Measurements from ENCODE around the gene COL25A1. TPM values are rescaled to one million over a fixed set of nuclear protein-coding genes. Genes with fewer than 3 reads are reported as not detected.
"Not testable (repeated sequence)": the region's sequence is repeated elsewhere in the genome, so short reads cannot be mapped to it uniquely, and the experiment has no call there.

Gene COL25A1
- total RNA-seq, 1 donor from 2014 or later = 0.68 TPM

- no peak for DNase-seq
These were observed 354.9 kb downstream of the COL25A1 start for GRCh38 chr4:108947526-108947925.

GRCh38 chr4:108946237-108946636, 356.2 kb downstream of the COL25A1 start:
- no peak for DNase-seq

GRCh38 chr4:108943976-108944591, 358.4 kb downstream of the COL25A1 start:
- DNase-seq = no peak

DNA sequence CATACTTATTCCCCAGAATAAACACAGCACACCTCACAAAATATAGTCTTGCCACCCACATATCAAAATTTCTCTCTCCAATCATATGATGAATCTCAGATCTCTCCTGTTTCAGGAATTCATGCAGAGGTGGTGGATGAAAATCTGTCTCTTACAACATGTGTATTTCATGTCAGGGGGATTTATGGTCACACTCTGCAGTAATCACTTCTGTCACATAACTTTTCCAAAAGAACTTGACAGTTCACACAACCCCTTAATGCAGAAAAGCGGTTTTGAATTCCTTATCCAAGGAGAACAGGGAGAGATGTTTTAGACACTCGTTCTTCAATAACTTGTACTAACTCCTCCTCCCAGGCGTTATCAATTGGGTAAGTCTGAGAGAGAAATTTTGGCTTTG, 359.1 kb downstream of the COL25A1 start:
- DNase-seq = no peak

- no peak for DNase-seq
These were observed 360.5 kb downstream of the COL25A1 start for GRCh38 chr4:108941904-108942430.

GRCh38 chr4:108940634-108941033, 361.8 kb downstream of the COL25A1 start:
- no peak for DNase-seq

DNA sequence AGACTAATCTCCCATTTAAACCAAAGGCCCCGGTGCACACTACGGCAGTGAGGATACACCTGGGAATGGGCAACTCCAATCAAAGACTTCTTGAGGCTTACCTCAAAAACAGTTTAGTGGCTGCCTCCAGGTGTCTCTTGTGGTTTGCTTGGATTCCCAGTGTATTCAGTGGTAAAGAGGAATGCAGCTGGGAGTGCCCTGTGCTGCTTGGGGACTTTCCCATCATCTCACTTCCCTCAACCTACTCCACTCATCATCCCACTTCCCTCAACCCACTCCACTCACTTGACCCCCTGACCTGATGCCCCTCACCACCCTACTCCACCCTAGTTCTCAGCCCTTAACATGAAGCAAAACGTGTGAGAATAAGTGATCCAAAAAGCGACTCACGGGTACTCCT, 362.3 kb downstream of the COL25A1 start:
- DNase-seq = no peak

- no peak for DNase-seq
These were observed 365.4 kb downstream of the COL25A1 start for GRCh38 chr4:108937066-108937465.

DNA sequence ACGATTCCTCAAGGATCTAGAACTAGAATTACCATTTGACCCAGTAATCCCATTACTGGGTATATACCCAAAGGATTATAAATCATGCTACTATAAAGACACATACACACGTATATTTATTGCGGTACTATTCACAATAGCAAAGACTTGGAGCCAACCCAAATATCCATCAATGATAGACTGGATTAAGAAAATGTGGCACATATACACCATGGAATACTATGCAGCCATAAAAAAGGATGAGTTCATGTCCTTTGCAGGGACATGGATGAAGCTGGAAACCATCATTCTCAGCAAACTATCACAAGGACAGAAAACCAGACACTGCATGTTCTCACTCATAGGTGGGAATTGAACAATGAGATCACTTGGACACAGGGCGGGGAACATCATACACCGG, 368.5 kb downstream of the COL25A1 start:
- DNase-seq = not testable (repeated sequence)

DNA sequence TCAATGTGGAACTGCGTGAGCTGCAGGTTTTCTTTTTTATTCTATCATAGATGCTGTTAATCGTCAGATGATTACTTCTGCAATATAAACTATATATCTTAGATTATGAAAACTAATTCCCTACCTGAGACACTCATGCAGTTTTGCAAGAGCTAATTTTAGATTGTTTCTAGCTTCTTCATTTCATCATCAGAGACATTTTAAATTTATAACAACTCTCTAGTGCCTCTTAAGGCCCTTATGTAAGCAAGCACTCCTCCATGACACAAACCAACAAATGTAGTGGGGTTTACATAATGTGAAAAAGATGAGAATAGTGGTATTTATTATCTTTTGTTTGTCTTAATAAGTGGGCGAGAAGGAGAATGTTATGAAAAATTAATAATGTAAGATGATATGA, 369.4 kb downstream of the COL25A1 start:
- DNase-seq = no peak

DNA sequence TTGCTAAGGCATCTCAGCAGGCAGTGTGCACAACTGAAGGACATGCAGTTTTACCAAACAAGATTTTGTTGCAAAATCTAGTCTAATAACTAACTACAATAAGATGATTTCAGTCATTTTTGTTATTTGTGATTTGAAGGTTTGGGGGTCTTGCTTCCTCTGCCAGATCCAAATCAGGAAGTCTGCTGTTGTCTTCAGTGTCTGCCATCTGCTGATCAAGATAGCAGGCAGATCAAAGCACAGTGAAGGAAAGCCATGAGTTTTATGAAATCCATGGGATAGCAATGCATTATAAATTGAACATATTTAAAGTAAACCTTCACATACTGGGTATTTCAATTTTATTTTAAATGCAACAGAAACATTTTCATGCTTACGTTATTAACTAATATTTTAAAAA, 370.5 kb downstream of the COL25A1 start:
- no peak for DNase-seq

- no peak for DNase-seq
These were observed 372.3 kb downstream of the COL25A1 start for GRCh38 chr4:108930186-108930585.

- peak; percentile 10 for DNase-seq
These were observed 375.7 kb downstream of the COL25A1 start for GRCh38 chr4:108926781-108927180.

DNA sequence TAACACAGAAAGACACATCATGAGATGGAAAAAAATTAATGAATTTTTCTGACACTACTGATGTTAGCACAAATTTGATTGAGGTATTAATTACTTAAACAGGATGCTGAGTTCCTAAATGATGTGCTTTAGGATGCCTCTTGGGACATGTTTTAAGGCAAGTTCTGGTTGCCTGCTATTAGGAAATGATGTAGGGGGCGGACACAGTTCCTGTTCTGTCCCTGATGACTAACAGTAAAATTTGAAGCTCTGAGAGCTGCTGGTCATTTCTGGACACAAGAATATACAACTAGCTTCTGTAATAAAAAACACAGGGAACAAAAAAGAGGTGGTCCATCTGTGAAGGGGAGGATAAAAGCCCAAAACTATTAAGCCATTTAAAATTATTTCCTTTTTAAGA, 376.4 kb downstream of the COL25A1 start:
- peak; percentile 38 for DNase-seq

- no peak for DNase-seq
These were observed 380.3 kb downstream of the COL25A1 start for GRCh38 chr4:108922191-108922590.

DNA sequence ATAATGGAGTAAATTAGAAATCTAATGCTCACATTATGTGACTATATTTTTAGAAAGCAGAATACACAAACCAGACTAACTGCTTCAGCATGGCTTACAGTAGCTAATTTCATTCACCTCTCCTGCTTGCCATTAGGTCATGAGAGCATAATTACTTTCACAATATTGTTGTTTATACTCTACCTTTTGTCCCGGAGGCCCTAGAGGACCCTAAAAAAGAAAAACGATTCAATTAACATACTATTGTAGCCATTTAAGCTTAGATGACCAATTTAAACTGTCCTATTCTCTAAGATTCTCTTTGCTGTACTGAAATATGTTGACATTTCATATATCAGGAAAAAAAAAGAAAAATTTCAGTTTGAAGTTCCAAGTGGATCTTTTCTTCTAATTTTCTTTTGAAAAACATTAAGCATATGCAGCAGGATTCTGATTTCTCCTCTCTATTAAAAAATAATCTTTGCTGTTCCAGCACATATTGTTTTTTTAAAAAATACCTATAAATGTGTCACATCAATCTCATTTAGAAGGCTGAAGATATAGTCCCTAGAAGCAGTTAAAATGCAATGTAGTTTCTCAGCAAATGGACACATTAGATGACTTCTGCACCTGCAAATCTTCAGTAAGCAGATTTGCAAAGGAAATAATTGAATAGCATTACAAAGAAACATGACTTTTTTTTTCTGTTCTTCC, 381.9 kb downstream of the COL25A1 start:
- no peak for DNase-seq

DNA sequence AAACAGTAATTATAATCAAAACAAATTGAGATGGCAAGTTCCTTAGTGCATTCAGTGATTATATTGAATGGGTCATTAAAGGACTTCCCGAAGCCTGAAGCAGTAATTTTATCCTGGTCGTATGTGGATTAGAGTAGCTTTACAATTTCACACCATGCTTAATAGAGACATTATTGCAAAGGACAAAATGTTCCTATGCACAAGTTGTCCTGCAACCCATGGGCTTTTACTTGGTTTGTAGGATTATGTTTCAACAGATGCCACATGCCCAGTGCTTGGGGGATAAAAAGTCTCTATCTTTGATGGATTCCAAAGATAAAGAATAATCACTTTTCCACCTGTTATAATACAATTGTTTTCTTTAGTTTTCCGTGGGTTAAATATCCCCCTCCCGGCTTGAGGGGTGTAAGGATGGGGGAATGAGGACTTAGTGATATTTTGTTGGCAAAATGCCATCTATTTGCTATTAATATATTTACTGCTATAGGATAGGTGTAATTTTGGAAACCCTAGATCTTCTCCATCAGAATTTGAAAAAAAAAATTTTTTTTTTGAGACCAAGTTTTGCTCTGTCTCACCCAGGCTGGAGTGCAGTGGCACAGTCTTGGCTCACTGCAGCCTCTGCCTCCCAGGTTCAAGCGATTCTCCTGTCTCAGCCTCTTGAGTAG, 383.1 kb downstream of the COL25A1 start:
- no peak for DNase-seq

DNA sequence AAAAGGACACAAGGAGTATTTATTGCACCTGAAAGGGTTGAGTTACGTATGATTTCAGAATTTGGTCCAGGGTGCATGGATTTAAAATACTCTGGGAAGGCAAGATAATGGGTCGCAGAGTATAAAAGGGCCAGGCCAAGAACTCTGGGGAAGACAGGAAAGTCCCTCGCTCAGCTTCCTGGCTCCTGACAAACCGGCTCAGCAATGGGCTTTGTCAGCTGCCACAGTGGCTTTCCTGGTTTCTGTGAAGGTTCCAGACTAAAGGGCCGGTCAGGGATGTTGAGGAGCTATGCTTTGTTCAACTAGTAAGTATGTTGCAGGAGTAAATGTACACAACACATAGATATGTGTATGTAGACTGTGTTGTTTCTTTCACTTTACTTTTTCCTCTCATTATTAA, 385.2 kb downstream of the COL25A1 start:
- DNase-seq = no peak

- DNase-seq = no peak
These were observed 385.8 kb downstream of the COL25A1 start for GRCh38 chr4:108916638-108917037.

DNA sequence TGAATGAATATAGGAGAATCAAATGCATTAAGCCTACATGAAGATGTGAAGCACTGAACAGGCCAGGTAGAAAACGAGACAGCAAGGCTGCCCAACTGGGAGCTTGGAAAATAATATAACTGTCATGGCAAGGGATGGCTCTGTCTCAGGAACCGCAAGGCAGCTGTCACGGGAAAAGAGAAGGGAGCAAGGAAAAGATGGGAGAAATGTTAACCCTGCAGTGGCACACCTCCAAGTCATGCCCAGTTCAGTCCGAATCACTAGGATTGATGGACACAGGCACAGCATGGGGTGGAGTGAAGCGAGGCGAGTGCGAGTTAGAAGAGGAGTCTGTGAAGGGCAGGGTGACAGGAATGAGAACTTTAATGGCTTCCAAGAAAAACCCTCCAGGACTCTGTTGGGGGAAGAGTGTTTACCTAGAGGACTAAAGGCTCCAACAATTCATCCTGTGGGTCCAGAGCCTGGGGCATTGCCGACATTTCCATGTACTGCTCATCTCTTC, 395.5 kb downstream of the COL25A1 start:
- DNase-seq = no peak

DNA sequence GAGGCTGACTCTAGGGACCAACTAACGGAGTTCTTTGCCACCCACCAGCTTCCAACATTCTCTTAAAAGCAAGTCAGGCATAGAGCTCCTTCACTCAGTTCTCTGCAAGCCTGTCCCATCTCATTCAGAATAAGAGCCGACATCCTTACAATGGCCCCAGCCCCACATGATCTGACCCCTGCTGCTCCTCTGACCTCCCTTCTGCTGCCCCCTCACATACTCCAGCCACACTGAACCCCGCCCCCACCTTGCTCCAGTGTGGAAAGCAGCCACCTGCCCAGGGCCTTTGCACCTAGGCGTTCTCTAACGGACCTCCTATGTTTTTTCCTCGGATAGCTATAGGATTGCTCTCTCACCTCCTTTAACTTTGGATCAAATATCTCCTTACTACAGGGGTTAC, 396.5 kb downstream of the COL25A1 start:
- DNase-seq = no peak

DNA sequence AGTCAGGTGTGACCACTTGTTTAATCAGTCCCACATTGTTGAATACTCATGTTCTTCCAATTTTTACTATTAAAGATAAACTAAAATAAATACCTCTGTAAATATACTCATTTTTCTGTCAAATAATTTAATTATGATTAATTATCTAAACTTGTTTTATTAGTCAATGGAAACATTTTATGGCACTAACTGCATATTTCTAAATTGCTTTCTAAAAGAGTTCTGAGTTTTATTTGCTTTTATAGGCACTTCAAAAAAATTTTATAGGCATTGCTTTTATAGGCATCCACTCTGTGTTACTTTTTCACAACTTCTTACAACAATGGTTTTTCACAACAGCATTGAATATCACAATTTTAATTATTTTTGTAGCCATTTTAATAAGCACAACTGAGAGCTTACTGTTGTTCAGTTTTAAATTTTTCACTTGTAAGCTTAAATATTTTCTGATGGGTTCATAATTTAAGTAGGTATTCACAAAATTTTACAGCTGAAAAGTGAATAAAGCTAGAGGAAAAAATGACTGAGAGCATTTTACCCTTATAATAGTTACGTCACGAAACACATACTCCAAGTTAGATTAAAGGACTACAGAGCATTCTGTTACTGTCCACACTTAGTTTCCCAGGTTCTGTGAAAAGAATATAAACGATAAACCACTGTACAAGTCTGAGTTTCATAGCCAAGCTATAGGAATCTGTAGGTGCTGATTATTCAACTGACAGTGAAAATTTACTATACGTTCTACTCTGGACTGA, 398.8 kb downstream of the COL25A1 start:
- no peak for DNase-seq

DNA sequence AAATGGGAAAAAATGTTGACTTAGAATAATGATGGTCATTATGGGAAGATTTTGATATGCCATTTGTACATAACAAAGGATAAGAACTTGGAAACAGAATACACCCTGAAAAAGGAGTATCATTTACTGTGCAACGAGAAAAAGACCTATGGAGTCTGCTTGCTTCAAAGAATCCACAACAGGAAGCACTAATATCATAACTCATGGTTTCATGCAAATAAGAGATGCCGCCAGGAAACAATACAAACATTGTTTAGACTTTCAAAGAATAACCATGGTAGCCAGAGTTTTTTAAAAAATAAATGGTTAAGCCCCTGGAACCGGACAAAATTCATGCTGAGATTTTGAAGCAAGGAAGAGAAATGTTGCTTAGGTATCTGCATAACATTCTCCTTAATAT, 399.7 kb downstream of the COL25A1 start:
- DNase-seq = no peak
